Uterus (tissue), 2 donors: ENCODE measurements around the gene KCTD6.

Experiments
- POLR2A ChIP-seq, 2 donors: fragments of 450-650 bp; IDR thresholded peaks; one replicate each; pipeline ENCODE4 v1.6.1; 2016; ENCODE audit warnings: antibody characterized with exemption in 2 of 2, mild to moderate bottlenecking in 1 of 2, moderate library complexity in 1 of 2
- TF ChIP-seq, protein P1 (sequence below), 4 experiments: fragments of 200-600 bp in 2 of 4; fragments of 450-650 bp in 2 of 4; sonication (generic) in 2 of 4; IDR thresholded peaks; one replicate each; pipeline ENCODE4 v1.5.1; 2016 to 2019; ENCODE audit warnings: antibody characterized with exemption in 4 of 4, mild to moderate bottlenecking in 2 of 4, moderate library complexity in 1 of 4

DNA sequence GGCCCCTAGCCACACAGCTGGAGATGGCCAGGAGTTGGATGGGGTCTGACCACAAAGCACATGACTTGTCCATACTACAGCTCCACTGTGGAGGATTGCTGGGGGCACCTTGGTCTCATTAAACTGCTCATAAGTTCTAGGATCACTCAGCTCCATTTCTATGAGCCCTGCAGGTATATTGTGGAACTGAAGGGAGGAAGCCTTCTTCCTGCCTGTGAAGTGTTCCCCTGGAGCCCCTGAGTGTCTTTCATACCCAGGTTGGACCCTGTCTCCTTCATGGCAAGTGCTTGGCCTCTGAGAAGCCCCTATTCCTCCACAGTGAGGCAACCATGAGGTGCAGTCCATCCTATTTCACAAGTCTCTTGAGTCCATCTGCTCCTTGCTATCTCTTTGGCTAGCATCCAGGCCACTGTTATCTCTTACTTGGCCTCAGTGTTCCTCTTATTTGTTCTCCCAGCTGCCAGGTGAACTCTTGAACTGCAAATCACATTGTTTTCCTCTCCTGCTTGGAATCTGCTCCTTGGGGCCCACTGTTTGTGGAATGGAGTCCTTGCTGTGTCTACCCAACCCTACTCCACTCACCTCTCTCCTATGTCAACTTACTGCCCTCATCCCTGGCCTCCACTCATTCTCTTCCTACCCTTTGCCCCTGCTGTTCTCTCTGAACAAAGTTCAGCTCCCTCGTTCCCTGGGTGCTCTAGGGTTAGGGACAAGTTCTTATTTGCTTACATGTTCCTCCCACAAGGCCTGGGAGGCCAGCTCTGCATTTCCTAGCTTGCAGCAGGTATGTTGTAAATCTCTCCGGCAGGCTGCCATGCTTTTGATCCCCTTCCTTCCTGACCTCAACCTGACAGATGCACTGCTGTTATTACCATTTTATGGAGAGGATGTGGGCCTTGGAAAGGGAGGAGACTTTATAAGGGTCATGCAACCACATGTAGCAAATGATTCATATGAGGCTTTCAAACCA is 43.9 kb downstream of the KCTD6 start:
- TF ChIP-seq POLR2A (IDR thresholded peaks at IDR 0.05): no peak
- TF ChIP-seq, protein P1, sequence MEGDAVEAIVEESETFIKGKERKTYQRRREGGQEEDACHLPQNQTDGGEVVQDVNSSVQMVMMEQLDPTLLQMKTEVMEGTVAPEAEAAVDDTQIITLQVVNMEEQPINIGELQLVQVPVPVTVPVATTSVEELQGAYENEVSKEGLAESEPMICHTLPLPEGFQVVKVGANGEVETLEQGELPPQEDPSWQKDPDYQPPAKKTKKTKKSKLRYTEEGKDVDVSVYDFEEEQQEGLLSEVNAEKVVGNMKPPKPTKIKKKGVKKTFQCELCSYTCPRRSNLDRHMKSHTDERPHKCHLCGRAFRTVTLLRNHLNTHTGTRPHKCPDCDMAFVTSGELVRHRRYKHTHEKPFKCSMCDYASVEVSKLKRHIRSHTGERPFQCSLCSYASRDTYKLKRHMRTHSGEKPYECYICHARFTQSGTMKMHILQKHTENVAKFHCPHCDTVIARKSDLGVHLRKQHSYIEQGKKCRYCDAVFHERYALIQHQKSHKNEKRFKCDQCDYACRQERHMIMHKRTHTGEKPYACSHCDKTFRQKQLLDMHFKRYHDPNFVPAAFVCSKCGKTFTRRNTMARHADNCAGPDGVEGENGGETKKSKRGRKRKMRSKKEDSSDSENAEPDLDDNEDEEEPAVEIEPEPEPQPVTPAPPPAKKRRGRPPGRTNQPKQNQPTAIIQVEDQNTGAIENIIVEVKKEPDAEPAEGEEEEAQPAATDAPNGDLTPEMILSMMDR (IDR thresholded peaks at IDR 0.05): no peak
